HepG2 (cell line): ENCODE measurements around the gene SERTAD4. TPM values are rescaled to one million over a fixed set of nuclear protein-coding genes. Genes with fewer than 3 reads are reported as not detected.

Experiments
- AHDC1 ChIP-seq: sonication (generic); formaldehyde crosslinking; IDR thresholded peaks from 2 replicates; pipeline ENCODE4 v1.5.1; 2020; ENCODE audit warnings: mild to moderate bottlenecking, missing genetic modification reagents, borderline replicate concordance
- ARNTL ChIP-seq: sonication (generic); formaldehyde crosslinking; IDR thresholded peaks from 2 replicates; pipeline ENCODE4 v1.4.0; 2020; ENCODE audit warnings: mild to moderate bottlenecking, missing genetic modification reagents
- ZBTB4 ChIP-seq: sonication (generic); formaldehyde crosslinking; IDR thresholded peaks from 2 replicates; pipeline ENCODE4 v1.4.0; 2020; ENCODE audit warnings: missing genetic modification reagents, mild to moderate bottlenecking, borderline replicate concordance
- ZC3H13 ChIP-seq: sonication (generic); formaldehyde crosslinking; IDR thresholded peaks from 2 replicates; pipeline ENCODE4 v1.8.1; 2023; ENCODE audit warnings: mild to moderate bottlenecking, missing genetic modification reagents, moderate library complexity
- polyA plus RNA-seq, 8 experiments: library from polyadenylated mRNA; depleted of rRNA in 3 of 8; stranded (reverse) in 7 of 8; unstranded in 1 of 8; fragments of >200 nt; fragmentation: Illumina TruSeq in 4 of 8; extraction: Trizol in 4 of 8; gene quantifications; 2 replicates each; pipeline versions ENCODE4 v1.2.1 to v1.2.3, GENCODE V29; 2011 to 2016; ENCODE audit warnings: low read depth in 4 of 8, missing spikeins in 1 of 8, mixed read lengths in 1 of 8; ENCODE audit not compliant: insufficient read depth in 1 of 8
- total RNA-seq, 5 experiments: library from RNA; depleted of rRNA; stranded (reverse); fragments of >200 nt; fragmentation: Illumina TruSeq; extraction: Trizol; gene quantifications; 2 replicates each; pipeline ENCODE4 v1.2.3, GENCODE V29; 2016; ENCODE audit warnings: low read depth in 1 of 5

Gene SERTAD4
- total and polyA plus RNA-seq, 2 of the 13 experiments (the other 11 are each of a cell fraction or from before 2014, with no cell fraction given) = not detected

GRCh38 chr1:210232511-210233215 lies at the start of gene SERTAD4 (continued):
- TF ChIP-seq ZBTB4 (CRISPR knock-in tag) = no peak
- no peak for TF ChIP-seq ARNTL (CRISPR knock-in tag)
- TF ChIP-seq AHDC1 (CRISPR knock-in tag) = no peak
- TF ChIP-seq ZC3H13 (CRISPR knock-in tag) = no peak
- TF ChIP-seq, all 625 proteins: peak for 0
